HG02973 (cell line): Measurements from ENCODE around the gene OSBPL1A.

Source experiments
- ATAC-seq: cut with Tn5 transposase; IDR thresholded peaks from one replicate; pipeline ENCODE4 v1.9.1; 2021; ENCODE audit warnings: moderate library complexity; ENCODE audit not compliant: unreplicated experiment

OSBPL1A gene

DNA sequence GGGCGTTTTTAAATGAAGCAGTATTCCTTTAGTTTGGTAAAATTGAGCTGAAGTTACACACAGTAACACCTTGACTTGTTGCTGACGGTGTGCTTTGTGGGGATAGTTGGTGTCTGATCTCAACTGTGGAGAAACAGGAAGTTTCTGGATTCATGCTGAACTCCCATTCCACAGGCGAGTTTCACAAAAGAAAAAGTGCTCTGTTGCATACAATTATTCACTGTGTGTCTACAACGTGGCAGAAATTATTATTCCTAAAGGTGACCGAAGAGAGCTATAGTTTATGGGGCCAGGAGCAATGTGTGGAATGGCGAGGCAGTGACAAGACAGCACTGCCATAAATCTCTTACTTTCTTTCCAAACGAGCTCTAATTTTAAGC lies 259.2 kb downstream of the OSBPL1A start:
- no peak for ATAC-seq

DNA sequence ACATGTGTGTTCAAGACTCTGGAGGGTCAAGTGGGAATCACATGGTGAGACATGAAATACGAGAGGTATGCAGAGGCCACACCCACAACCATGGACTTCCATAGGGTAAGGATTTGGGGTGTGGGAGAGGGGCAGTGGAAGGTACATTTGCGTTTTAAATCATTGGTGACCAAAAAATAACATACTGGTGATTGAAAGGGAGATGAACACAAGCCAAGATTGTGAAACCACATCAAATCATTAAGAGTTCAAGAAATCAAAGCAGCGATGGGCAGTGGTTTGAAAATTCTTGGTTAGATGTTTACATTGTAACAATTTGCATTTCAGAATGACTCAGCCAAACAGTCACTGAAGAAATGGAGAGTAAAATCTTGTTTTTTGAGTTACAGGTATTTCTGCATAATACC lies 260.7 kb downstream of the OSBPL1A start:
- ATAC-seq: no peak

DNA sequence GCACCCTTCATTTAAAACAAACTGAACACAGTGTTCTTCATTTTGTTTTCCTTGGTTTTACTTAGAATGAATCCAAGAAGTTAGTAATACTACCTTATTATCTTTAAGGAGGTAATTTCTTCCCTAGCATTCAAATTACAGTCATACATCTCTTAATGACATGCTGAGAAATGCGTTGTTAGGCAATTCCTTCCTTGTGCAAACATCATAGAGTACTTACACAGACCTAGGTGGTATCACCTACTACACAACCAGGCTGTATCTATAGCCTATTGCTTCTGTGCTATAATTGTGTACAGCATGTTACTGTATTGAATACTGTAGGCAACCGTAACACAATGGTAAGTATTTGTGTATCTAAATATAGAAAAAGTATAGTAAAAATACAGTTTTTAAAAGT lies 267.1 kb downstream of the OSBPL1A start:
- no peak for ATAC-seq

DNA sequence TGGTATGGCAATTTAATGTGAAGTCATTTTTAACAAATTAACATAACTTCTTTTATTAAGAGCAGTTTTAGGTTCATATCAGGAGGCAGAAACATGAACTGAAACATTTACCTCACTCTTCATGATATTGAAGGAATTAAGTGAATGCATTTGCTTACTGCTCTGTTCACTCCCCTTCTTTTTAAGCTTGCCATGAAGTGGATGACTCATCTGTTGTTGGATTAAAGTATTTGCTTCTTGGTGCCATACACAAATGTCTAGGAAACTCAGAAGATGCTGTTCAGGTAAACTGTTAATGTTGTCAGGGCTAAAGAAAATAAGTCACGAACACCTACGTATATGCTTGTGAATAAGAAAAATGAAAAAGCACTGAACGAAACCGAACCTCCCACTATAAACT lies 268.9 kb downstream of the OSBPL1A start:
- no peak for ATAC-seq

DNA sequence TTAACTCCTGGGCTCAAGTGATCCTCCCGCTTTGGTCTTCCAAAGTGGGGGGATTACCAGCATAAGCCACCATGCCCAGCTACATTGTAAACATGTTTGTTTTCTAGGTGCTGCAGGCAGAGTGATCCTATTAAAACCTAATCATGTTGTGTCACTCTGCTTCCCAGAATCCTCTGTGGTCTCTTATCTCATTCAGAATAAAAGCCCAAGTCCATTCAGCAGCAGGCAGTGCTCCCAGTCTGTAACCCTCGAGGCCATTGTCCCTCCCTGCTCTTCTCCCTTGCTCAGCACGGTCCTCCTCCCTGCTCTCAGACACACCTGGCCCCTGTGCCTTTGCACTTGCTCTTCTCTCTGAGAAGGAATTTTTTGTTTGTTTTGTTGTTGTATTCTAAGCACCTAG lies 269.9 kb downstream of the OSBPL1A start:
- no peak for ATAC-seq

DNA sequence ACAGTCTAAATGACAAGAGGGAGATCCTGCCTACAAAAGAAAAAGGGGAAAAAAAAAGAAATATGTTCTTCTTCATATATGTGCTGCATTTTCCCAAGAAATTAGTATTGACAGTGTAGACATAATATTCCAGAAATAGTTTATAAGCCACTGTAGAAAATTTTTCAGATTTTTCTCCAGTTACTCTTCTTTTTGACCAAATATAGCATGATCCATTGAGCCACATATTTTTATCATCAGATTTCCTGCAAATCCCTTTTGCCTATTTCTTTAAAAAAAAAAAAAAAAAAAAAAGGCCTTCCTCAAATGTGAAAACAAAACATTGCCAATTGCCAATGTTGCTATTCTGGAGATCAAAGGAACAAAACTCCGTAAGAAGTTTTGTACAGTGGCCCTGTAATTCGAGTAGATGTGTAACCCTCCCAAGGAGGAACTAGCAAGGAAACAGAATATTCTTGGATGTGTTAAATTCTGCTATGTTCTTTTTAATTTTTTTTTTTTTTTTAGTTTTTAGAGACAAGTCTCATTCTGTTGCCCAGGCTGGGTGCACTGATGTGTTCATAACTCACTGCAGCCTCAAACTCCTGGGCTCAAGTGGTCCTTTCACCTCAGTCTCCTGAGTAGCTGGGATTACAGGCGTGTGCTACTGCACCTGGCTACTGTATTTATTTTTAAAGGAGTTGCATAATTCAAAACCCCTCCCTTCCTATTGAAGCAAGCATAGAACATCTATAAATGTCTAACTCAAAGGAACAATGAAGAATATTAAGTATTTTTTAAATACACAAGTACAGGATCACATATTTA lies 271.3 kb downstream of the OSBPL1A start:
- no peak for ATAC-seq

DNA sequence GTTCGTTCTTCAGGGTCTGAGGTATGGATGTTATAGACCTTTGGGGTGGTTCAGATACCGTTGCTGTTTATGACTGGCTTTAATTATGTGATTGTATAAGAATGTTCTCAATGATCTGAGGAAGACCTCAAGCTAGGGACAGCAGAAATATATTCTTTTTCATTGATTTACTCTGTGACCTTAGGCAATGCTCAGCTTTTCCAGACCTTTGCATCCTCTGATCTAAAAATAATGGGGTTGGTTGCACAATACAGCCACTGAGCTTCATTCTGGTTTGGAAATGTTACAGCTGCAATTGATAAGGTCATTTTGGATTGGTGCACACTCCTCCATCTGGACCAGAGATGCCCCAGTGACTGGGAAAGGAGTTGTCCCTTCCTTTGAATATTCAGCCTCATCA lies 276.0 kb downstream of the OSBPL1A start:
- no peak for ATAC-seq

DNA sequence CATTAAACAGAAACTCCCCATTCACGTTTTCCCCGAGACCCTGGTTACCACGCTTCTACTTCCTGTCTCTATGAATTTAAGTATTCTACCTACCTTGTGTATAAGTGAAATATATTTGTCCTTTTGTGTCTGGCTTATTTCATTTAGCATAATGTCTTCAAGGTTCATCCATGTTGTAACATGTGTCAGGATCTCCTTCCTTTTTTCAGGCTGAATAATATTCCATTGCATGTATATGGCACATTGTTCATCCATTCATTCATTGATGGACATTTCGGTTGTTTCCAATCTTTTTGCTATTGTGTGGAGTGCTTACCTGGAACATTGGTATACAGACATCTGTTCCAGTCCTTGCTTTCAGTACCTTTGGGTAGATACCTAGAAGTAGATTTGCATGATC lies 276.9 kb downstream of the OSBPL1A start:
- ATAC-seq: no peak

DNA sequence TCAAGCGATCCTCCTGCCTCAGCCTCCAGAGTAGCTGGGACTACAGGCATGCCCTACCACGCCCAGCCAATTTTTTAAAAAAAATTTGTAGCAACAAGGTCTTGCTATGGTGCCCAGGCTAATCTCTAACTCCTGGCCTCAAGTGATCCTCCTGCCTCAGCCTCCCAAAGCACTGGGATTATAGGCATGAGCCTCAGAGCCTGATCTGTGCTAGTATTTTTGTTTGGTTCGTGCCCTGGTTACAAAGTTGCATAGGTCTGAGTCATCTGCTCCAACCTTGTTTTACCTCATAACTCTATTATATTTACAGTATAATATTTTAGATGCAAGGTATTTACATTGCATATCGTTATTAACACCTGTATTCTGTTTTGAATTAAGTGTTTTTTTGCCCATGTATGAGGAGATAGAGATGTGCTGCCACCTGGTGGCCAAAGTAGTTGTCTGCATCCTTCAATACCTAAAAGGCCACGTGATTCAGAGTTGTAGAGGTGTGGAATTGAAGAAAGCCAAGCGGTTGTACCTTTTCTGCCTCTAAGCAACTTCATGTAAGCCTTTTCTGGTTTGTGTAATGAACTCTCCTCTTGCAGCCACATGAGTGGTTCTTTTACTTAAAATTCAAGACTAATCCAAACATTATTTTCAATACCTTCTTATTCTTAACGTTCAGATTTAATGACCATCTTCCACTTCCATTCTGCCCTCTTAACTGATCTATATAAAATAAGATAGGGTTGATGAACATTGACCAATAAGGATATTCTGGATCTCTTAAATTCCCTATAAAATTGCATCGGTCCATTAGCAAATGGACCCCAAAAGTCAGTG lies 278.7 kb downstream of the OSBPL1A start:
- peak; percentile 66 for ATAC-seq

DNA sequence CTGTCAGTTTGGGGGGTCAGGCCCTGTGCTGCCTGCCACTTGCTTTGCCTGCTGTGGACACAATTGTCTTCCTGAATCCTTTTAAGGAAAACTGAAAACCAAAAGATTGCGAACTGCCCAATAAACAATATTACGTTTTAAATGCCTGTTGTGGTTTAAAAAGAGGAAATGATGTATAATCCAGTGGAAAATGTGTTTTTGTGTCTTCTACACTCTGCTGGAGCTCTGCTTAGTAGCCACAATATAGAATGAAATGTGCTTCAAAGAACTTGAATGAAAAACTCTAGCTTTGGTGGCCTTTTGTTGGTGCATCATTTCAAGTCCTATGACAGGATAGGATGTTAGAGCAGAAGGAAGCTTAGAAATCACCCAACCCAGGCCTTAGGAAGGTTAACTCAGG lies 282.0 kb downstream of the OSBPL1A start:
- ATAC-seq: no peak

DNA sequence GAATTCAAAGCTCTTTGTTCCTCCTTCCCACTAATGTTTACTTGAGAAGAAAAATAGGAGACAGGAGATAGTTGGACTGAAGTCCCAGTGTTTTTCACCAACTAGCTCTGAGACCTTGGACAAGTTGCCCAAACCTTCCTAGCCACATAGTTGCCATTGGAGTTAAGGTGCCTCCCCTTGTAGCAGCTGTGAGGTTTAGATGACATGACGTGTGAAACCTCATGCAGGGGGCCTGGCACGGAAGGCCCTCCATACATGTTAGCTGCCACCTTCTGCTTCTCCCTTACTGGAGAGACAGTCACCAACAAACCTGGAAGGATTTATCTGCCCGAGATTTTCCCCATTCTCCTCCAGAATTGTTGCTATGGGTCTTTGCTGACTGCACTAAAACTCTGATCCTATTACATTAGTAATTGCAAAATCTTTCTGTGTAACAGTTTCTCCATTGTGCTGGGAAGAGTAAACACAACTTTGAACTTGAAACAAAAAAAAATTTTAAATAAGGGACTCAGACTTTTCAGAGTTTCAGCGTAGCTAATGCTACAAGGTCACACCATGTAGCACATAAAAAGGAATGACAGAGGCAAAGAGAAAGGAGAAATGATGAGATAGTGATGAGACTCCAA lies 282.6 kb downstream of the OSBPL1A start:
- no peak for ATAC-seq

DNA sequence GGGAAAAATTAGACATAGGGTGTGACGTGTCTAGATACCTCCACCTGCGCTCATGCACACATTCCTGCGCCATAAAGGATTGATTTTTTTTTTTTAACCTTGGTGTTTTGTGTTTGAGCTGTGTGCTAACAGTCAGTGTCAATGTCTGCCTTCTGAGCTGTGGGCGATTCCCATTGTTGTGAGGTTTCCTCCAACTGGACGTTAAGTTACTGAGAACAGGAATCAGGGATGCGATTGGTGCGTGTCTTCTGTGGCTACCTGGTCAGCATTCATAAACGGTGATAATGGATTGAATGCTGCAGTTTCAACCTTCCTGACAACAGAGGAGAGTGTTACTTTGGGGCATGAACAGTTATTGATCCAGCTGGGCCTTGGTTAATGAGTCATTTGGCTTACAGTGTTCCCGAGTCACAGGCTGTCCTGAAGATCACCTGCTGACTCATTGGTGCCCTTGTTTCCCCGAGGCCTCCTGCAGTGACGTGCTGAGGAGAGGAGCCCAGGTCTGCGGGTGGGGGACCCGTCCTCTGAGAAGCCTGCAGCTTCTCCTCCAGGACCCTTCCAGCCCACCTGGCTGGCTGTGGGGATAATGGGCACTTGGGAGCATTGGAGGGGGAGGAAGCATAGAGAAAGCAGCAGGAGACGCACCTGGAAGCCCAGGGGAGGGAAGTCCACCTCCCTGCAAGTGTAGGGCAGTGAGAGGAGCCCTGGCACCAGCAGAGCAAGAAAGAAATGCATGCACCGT lies 284.6 kb downstream of the OSBPL1A start:
- no peak for ATAC-seq

DNA sequence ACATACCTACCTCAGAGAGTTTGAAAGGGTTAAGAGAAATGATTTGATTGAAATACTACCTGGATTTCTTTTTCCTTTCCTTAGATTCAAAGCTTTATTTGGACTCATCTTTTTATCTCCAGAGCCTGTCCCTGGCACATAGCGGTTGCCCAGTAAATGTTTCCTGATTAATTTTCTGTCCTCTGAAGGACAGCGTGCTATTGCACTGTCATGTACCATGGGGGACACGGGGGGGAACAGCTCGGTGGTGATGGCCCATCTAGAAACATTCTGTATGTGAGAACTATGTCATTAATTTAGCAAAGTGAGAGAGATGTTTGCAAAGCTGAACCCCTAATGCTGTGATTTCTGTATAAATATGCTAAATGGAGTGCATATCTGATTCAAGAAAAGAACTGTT lies 285.2 kb downstream of the OSBPL1A start:
- no peak for ATAC-seq
